ENCODE results near the gene CACNA1H. TPM values are rescaled to one million over a fixed set of nuclear protein-coding genes. Genes with fewer than 3 reads are reported as not detected.

Gene CACNA1H
- total RNA-seq, 1 donor from 2014 or later: 4.2 TPM

DNA sequence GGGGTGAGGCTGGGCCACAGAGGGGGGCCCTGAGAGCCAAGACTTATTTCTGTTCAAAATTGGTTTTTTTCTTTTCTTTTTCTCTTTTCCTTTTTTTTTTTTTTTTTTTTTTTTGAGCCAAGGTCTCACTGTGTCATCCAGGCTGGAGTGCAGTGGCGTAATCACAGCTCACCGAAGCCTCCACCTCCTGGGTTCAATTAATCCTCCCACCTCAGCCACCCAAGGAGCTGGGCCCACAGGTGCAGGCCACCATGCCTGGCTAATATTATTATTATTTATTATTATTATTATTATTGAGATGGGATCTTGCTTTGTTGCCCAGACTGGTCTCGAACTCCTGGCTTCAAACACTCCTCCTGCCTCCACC is 17.5 kb upstream of the CACNA1H start:
- DNase-seq (no peak), ATAC-seq (ENCODE audit: poor library complexity) (no peak)
- intact Hi-C loops (cut with DNase I): no loop called here

DNA sequence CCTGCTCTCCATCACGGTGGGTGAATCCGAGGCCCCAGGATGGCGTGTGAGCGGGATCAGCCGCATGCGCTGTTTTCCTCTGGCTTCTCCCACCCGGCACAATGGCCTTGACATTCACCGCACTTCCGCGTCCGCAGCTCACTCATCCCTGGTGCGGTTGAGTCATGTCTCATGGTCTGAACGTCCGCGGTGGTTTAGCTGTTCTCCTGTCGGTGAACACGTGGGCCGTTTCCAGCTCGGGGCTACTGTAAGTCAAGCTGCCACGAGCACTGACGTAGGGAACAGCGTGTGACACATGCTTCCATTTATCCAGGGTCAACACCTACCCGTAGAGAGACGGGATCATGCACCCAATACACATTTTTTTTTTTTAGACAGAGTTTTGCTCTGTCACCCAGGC is 15.3 kb upstream of the CACNA1H start:
- no peak for DNase-seq
- ATAC-seq (ENCODE audit: poor library complexity): no peak
- intact Hi-C loops (cut with DNase I): no loop called here

DNA sequence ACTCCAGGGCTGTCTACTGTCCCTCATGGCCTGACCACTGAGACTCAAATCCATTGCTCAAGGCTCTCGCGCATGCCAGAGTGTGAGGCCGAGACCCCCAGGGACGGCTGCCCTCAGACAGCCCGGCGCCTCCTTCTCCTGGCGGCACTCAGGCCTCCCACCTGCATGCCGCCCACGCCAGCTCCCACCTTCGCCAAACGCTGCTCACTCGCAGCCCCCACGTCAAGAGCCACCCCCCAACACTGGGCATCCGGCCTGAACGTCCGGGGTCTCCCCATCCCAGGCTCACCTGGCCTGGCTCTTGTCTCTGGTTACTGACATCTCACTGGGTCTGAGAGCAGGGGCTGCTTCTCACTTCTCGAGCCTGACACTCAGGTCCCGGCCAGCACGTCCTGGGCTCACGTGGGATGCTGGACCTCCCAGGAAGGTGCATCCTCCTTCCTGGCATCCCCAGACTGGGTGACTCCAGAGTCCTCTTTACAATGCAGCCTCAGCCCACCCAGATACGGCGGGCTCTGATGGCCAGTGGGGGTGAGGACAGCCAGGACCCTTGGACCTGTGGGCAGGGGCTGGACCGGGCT is 12.2 kb upstream of the CACNA1H start:
- no peak for ATAC-seq (ENCODE audit: poor library complexity)
- no peak for DNase-seq
- intact Hi-C loops (cut with DNase I): no loop called here

DNA sequence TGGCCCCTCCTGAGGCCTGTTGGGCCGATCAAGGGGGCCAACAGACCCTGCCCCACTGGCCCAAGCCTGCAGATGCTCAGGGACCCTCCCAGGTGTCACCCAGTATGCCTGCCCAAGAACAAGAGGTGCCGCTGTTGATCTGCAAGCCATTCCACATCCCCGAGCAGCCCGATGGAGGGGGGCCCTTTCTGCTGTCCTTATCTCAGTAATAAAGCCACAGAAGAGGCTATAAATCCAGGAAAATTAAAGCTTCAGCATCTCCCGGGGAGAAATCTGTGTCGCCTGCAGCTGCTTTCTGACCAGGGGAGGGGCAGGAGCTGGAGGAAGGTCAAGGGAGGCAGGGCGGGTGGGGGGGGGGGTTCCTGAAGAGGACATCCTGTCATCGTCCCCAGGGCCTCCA is 11.7 kb upstream of the CACNA1H start:
- DNase-seq (no peak), ATAC-seq (ENCODE audit: poor library complexity) (no peak)
- intact Hi-C loops (cut with DNase I): no loop called here

DNA sequence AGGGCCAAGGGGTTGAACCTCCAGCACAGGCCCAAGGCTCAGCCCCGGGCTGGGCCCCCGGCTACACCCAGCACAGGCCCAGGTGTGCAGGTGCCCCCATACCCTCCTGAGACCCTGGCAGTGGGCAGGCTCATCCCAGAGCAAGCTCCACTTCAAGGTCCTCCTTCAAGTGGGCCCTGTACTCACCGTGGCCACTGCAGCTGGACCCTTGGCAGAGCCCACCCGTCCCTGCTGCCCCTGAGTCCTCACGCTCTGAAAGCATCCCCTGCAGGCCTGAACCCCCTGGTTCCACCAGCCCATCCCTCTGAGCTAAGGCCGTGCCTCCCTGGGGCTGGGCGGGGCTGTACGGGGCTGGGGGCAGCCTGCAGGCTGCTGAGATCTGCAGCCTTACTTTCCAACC is 11.2 kb upstream of the CACNA1H start:
- intact Hi-C loops (cut with DNase I): no loop called here
- ATAC-seq (ENCODE audit: poor library complexity) (no peak), DNase-seq (no peak)

DNA sequence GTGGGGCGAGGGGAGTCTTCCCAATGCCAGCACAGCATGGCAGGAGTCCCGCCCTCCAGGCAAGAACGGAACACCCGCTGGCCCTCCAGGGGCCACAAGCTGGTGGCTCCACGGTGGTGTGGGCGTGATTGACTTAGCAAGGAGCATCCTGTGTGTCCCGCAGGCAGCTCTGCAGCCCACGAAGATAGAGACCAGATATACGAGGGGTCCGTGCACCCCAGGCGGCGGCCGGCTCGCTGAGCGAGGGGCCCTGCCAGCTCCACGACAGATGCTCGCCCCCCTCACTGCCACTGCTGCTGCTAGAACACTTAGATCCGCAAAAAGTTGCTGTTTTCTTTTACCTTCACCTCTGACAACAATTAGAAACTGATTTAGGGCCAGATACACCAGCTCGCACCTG is 10.0 kb upstream of the CACNA1H start:
- intact Hi-C loops (cut with DNase I): no loop called here
- ATAC-seq (ENCODE audit: poor library complexity) (no peak), DNase-seq (no peak)

DNA sequence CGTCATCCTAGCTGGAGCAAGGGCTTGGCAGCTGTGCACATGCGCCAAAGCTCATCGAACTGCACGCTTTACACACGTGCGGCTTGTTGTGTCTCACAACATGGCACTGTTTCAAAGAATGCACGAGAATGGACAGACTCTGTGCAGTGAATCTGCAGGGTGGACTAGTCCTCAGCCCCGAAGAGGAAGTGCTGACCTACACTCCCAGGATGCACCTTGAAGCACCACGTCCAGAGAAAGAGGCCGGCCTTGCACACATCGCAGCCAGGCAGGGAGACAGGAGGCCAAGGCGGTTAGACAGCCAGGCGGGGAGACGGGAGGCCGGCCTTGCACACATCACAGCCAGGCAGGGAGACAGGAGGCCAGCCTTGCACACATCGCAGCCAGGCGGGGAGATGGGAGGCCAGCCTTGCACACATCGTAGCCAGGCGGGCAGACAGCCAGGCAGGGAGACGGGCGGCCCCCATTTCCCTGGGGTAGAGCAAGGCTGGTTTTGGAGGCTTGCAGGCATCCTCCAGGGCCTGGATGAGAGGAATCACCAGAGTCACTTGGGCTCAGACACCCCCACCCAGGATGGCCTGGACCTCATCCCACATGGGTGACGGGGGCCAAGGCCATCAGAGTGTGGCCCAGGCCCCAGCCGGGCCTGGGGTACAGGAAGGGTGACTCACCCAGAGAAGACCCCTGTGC is 9.0 kb upstream of the CACNA1H start:
- intact Hi-C loops (cut with DNase I): no loop called here
- DNase-seq (no peak), ATAC-seq (ENCODE audit: poor library complexity) (no peak)

DNA sequence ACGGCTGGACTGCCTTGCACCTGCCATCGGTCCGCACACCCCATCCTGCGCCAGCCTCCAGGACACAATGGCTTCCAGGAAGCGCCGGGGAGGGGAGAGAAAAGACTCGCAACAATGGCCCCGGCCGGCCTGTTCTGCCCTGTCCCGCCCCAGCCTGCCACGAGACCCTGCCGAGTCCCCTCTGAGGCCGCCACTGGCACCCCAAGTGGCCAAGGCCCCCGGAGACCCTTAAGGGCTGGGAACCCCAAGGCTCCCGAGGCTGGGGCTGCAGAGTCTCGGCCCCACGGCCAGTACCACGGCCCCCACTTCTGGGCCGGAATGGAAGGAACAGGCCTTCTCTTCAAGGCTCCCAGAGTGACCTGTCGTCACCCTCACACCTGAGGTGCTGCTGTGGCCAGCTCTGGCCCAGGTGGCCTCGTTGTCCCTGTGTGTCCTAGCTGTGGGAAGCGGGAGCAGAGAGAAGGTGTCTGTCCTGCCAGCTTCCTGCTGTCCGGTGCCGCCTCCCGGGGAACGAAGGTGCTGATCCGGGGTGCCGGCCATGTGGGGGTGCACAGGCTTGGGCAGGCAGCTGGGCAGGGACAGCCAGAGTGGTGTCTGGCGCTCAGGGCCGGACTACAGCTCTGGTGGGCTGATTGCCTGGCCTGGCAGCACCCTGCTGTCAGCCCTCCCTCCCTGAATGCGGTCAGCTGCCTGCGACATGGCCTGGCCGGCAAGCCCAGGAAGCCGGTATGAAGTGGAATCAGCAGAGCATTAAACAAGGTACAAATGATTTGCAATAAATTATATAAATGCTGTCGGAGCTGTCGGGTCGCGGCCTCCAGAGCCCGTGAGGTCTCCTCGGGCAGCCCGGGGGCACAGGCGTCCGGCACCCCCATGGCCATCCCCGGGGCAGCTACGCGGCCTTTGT is 8.2 kb upstream of the CACNA1H start:
- intact Hi-C loops (cut with DNase I): no loop called here
- ATAC-seq (ENCODE audit: poor library complexity): no peak
- DNase-seq: no peak

DNA sequence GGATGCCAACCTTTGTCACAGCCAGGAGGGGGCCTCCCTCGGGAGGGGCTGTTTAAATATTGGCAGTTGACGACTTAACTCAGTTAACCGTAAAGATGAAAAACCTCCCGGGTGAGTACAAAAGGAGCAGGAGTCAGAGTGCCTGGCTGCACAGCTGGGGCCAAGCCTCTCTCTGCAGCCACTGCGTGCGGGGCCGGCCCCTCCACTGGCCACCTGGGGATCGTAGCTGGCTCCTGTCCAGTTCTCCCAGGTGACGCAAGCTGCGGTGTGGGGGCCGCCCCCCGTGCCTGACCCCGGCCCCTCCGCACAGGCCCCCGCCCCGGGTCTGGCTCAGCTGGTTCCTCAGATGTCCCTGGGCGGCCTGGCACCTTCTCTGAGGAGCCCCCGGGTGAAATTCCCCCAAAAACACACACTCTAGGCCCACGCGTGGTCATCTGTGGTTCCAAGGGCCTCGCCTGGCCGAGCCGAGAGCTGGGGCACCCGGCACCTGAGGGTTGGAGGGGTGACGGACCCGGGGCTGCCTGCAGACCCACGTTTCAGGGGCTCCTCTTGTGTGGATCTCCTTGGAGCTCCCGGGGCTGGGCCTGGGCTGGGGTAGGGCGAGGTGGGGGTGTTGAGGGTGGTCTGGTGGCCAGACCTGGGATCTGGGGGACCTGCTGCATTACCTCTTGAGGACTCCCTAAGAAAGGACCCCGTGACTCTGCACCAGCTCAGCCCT is 7.4 kb upstream of the CACNA1H start:
- DNase-seq (no peak), ATAC-seq (ENCODE audit: poor library complexity) (no peak)
- intact Hi-C loops (cut with DNase I): no loop called here

DNA sequence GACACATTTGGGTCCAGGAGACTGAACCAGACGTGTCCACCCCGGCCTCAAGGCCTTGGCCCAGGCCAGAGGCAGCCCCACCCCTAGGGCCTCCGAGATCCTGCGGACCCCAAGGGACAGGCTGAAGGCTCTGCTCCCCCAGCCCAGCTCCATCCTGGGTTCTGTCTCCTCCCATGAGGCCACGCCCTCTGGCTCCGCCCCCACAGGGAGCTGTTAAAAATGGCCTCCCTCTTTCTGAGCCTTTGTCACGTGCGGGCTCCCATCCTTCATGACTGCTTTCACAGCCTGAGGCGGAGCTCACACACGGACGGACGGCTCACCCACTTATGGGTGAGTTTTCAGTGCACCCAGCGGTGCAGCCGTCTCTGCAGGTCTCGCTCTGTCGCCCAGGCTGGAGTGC is 6.5 kb upstream of the CACNA1H start:
- DNase-seq: no peak
- intact Hi-C loops (cut with DNase I): no loop called here
- ATAC-seq (ENCODE audit: poor library complexity): no peak

DNA sequence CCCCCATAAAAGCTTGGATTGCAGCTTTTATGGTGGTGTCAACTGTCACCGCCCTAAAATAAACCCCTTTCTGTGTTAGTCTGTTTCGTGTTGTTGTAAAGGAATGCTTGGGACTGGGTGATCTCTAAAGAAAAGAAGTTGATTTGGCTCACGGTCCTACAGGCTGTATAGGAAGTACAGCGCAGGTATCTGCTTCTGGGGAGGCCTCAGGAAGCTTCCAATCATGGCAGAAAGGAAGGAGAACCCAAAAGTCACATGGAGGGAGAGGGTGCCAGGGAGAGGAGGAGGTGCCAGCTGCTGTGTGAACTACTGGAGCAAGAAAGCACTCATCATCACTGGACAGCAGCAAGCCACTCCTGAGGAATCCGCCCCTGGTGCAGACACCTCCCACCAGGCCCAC is 5.9 kb upstream of the CACNA1H start:
- DNase-seq (no peak), ATAC-seq (ENCODE audit: poor library complexity) (no peak)
- intact Hi-C loops (cut with DNase I): no loop called here

DNA sequence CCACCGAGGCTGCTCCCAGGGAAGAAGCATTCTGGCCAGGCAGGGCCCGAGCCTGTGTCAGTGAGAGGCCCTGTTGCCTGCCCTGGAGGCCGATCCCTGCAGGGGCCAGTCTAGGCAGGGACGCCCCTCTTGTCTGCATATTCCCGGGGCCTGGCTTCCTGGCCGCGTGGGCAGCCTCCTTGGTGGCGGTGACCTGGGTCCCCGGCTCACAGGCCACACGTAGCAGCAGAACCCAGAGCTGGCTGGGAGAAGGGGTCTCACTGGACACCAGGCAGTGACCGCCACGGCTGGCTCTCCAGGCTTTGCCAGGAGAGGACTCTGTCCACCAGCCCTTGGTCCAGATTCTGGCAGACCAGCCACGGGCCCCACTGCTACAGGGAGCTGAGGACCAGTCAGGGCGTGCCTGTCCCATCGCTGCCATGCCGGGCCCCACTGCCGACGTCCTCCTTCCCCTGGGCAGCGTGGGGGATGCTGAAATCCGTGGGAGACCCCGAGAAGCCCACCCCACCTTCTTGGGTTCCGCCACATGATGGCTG is 3.7 kb upstream of the CACNA1H start:
- no peak for ATAC-seq (ENCODE audit: poor library complexity)
- no peak for DNase-seq
- intact Hi-C loops (cut with DNase I): no loop called here

DNA sequence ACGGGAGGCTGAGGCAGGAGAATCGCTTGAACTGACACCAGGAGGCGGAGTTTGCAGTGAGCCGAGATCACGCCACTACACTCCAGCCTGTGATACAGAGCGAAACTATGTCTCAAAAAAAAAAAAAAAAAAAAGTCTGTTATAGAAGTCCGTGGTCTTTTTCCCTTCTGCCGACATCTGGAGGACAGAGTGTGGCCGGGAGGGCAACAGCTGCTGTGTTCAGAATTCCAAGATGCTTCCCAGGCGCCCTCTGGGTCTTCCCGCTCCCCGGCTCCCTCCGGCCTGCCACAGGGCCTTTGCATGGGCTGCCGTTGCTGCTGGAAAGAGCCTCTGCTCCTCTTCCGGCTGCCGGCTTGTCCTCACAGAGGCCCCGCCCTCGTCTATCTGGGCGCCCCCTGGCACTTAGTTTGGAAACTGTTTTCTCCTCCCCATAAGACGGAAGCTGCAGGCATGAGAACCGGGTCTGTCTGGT is 2.4 kb upstream of the CACNA1H start:
- no peak for DNase-seq
- intact Hi-C loops (cut with DNase I): no loop called here

DNA sequence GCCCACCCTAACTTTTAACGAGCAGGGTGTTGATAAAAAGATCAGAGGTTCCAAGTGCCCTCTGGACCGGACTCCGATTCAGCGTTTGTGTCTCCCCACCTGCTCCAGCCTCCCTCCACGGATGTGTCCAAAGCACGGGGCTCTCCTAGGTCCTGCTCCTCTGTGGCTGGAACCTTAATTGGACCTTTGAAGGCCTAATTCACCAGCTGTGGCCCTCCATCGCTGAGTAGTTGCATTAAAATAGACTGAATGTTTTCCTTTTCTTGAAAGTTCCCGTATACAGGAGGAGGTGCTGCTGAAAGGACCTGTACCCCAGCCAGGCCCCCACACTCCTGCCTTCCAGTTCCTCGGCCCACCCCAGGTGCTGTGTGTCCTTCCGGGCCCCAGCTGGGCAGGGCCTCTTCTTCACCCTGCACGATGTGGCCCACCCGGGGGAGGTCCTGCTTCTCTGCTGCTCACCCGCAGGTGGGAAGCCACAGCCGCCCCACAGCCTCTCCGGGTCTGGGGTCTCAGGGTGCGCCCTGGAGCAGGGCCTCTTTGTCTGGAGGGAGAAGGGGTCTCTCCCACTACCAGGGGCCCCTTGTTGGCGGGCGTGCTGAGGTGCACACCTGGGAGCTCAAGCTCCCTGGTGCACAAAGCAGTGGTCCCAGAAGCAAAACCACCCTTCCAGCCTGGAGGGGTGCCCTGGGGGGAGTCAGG is 1.3 kb upstream of the CACNA1H start:
- intact Hi-C loops (cut with DNase I): no loop called here
- DNase-seq (no peak), ATAC-seq (ENCODE audit: poor library complexity) (no peak)

More for the DNA sequence above, 2.4 kb upstream of the CACNA1H start:
- no peak for ATAC-seq (ENCODE audit: poor library complexity)

DNA sequence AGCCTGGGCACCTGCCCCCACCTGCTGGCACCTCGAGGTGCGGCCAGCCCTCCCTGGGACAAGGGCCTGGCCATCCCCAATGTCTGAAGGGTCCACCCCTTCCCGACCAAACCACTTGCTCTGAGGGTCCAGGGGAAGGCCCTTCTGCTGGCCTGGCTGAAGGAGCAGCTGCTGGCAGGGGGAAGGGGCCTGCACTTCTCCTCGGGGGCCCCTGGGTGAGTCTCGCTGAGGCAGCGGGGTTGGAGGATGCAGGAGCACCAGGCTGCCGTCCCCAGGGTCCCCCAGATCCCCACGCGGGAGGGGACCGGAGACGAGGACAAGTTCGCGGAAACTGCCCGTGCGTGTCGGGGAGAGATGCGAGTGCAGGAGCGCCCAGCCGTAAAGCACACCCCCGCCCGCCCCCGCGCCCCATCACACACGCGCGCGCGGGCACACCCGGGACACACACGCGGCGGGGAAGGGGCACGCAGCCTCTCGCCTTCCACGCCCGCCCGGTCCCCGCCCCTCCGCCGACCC is 725 bp upstream of the CACNA1H start:
- ATAC-seq (ENCODE audit: poor library complexity) (peak; percentile 14), DNase-seq (no peak)
- intact Hi-C loops (cut with DNase I): no loop called here

DNA sequence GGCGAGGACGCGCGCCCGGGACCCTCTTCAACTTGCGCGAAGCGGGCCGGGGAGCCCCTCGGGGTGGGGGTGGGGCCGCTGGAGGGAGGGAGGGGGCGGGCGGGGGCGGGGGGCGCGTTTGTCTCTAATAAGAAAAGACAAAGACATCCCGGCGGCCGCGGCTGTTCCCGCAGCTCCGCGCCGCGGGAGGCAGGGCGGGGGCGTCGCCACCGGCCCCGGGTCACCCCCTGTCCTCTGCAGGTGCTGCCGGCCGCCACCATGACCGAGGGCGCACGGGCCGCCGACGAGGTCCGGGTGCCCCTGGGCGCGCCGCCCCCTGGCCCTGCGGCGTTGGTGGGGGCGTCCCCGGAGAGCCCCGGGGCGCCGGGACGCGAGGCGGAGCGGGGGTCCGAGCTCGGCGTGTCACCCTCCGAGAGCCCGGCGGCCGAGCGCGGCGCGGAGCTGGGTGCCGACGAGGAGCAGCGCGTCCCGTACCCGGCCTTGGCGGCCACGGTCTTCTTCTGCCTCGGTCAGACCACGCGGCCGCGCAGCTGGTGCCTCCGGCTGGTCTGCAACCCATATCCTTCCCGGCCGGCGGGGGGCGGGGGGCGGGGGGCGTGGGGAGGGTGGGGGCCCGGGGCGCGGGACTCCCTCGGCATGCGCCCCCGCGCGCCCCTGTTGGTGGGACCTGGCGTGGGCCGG is 714 bp downstream of the CACNA1H start:
- DNase-seq (no peak), ATAC-seq (ENCODE audit: poor library complexity) (no peak)
- intact Hi-C loops (cut with DNase I): no loop called here

DNA sequence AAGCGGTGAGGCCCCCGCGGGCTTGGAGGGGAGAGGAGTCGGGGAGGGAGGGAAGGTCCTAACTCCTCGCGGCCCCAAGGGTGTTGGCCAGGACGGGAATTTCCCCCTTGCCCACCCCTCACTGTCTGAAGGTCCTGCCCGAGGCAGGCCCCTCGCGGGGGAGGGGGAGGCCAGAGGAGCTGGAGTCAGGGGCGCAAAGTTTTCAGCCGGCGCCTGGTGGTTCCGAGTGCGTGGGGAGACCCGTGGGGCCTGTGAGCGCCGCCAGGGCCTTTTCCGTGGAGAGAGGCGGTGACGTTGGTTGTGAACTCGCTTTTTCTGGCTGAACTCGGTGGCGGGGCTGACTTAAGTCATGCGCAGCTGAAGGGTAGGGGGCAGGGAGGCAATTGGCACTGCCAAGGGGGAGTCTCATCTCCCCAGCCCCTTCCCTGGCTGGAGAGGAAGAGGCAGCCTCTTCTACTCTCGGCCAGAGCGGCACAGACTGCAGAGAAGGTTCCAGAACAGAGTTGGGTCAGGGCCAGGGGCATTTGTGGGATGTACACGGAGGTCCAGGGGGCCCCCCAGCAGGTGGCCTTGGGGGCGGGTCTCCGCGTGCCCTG is 1.5 kb downstream of the CACNA1H start:
- ATAC-seq (ENCODE audit: poor library complexity) (no peak), DNase-seq (no peak)
- intact Hi-C loops (cut with DNase I): no loop called here
